GM19324 (cell line): ENCODE results near the gene CNTD1.
"Not testable (repeated sequence)": the region's sequence is repeated elsewhere in the genome, so short reads cannot be mapped to it uniquely, and the experiment has no call there.

Experiments
- ATAC-seq: cut with Tn5 transposase; IDR thresholded peaks from one replicate; pipeline ENCODE4 v1.9.1; 2021; ENCODE audit warnings: mild to moderate bottlenecking, moderate library complexity; ENCODE audit not compliant: unreplicated experiment, low FRiP score

Gene CNTD1, protein sequence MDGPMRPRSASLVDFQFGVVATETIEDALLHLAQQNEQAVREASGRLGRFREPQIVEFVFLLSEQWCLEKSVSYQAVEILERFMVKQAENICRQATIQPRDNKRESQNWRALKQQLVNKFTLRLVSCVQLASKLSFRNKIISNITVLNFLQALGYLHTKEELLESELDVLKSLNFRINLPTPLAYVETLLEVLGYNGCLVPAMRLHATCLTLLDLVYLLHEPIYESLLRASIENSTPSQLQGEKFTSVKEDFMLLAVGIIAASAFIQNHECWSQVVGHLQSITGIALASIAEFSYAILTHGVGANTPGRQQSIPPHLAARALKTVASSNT

DNA sequence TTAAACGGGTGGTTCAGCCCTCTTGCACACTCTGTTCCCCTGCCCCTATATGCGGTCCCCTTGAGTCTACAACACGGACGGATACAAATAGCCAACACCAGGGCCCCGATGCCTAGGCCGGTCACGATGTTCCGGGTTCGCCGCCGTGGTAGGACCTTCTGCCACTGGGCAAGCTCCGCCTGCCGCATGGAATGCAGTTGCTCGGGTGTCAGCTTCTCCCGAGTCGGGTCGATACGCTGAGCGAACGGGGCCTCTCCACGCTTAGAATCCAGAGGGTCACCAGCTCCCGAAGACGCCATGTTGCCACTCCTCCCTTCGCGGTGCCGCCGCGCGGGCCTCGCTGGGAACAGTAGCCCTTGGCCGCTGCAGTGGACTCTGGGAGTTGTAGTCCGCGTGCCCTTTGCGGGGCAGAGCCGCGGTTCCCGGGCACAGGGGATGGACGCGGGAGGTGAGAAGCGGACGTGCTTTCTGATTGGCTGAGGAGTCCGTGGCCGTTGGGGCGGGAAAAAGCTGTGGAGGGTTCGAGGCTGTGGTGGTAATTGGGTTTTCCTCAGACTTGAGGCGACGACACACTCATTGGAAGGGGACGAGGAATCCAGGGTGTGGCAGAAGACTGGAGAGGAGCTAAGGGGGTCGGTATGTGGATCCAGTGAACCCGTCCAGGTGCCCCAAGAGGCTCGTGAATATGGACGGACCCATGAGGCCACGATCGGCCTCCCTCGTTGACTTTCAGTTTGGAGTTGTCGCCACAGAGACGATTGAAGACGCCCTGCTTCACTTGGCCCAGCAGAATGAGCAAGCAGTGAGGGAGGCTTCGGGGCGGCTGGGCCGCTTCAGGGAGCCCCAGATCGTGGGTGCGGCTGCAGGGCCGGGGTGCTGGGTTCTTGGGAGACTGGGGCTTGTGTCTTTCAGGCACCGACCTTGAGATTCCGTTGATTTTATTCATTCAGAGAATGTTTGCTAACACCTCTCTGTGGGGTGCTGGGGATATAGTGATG, at the start of gene CNTD1, which contains the start of gene COA3:
TSS of gene CNTD1 (plus strand) at position 479 of the 998 bp plus-strand sequence. CDS start at position 686, 207 bp downstream.
TSS of gene COA3 (minus strand) at position 322 of the 998 bp plus-strand sequence. CDS start at position 299, 23 bp downstream.
- peak; percentile 77 for ATAC-seq

DNA sequence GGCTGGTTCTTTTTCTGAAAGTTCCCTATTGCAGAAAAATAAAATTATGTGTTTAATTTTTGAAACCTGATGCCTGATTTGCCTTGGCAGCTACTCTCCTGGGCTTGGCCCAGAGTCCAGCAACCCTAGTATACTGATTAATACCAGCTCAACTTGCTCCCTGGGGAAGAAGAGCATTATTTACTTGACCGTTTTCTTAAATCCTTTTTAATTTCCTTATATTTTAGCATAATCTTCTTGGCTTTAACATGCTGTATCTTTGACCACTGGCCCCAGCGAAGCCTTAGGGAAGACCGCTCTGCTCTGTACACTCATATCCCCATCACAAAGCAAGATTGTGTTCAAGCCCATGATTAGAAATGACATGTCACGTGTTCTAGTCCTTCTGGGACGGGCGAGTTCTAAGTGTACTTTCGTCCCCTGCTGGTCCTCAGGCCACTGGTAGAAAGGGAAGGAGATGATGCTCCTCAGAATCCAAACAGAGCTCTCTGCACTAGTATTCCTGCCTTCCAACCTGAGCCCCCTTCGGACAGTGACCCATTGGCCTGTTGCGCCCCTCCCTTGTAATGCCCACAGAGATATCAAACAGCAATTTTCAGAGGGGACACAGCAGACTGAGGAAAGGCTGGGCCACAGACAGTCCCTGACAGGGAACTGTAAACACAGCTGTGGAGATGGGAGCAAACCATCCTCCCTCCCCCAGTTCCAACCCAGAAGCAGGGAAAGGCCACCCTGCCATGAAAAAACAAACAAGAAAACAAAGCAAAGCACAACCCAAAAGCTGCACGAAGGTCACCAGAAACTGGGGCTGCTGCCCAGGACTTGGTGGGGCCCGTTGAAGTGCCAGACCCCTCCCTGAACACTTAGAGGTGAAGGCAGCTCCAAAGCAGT, 49.5 kb upstream of the CNTD1 start:
- no peak for ATAC-seq

DNA sequence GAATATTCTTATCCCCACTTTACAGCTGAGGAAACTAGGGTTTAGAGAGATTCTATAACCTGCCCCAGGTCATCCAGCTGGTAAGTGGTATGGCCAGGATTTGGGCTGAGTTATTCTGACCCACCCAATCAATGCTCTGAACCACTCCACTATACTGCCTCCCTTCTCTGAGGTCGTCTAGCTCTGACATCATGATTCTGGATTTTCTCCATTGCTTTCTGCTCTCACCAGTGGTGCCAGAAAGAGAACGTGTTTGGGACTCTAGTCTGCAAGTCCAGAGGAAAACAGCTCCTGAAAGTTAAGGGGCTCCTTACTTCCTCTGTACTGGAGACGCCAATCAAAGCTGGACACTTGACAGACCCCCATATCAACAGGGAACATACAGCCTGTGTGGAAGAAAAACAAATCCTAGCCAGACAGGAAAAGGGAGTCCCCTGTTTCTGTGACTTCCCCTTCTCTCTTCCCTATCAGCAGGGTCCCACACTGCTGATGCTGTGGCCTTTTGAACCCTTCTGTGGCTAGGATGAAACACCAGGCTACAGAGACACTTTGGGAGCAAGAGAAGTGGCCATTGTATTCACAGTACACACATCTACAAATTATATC, 47.8 kb upstream of the CNTD1 start:
- no peak for ATAC-seq

DNA sequence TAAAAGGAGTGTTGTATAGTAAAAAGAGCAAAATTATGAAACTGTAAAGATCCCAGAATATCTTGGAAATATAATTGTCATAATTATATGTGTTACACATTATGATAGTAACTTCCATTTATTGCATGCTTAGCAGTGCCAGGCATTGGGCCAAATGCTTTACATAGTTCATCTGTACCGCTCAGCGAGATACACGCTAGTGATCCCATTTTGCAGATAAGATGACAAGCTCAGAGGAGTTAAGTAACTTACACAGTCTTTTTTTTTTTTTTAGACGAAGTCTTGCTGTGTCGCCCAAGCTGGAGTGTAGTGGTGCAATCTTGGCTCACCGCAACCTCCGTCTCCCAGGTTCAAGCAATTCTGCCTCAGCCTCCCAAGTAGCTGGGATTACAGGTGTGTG, 47.0 kb upstream of the CNTD1 start:
- ATAC-seq = no peak

DNA sequence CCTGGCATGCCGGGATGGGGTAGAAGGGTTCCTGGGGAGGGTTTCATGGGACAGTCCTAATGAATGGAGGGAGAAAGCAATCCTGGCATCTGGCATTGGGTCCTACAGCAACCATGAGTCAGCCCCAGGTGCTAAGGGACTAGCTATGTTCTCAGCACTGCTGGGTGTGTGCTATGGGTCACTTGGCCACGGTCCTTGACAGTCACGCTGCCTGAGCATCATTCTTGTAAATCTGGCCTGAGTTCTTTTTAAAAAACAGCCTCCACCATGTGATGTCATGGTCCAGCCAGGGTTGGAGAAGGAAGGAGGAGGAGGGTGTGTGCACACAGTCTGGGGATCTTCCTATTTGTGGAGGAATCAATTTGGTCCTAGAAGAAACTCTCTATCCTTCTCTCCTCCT, 43.9 kb upstream of the CNTD1 start:
- no peak for ATAC-seq

DNA sequence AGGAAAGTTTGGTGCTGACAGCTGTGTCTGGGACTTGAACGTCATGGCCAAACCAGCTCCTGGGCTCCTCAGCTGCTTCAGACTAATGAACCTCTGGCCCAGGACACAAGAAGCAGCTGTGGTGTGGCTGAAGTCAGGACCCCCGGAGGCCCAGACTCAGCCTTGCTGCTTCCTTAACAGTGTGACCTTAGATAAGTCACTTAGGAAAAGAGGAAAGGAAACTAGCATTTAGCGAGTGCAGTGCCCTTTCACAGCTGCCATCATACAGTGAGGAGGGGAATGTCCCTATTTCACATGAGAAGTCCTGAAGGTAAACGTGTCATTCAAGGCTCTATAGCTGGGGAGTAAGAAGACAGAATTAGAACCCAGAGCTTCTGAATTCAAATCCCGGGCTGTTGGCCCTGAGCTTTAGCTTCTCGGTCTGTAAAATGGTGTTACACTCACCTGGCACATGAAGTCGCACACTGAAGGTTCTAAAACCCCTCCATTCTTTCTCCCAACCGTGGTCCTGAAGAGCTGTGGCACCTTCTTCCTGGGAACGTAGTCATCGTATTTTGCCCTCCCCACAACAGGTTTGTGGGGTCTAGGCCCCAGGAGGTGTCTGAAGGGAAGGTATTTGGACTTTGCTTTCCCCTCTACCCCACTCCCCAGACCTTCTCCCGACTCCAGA, 38.5 kb upstream of the CNTD1 start:
- ATAC-seq = no peak

DNA sequence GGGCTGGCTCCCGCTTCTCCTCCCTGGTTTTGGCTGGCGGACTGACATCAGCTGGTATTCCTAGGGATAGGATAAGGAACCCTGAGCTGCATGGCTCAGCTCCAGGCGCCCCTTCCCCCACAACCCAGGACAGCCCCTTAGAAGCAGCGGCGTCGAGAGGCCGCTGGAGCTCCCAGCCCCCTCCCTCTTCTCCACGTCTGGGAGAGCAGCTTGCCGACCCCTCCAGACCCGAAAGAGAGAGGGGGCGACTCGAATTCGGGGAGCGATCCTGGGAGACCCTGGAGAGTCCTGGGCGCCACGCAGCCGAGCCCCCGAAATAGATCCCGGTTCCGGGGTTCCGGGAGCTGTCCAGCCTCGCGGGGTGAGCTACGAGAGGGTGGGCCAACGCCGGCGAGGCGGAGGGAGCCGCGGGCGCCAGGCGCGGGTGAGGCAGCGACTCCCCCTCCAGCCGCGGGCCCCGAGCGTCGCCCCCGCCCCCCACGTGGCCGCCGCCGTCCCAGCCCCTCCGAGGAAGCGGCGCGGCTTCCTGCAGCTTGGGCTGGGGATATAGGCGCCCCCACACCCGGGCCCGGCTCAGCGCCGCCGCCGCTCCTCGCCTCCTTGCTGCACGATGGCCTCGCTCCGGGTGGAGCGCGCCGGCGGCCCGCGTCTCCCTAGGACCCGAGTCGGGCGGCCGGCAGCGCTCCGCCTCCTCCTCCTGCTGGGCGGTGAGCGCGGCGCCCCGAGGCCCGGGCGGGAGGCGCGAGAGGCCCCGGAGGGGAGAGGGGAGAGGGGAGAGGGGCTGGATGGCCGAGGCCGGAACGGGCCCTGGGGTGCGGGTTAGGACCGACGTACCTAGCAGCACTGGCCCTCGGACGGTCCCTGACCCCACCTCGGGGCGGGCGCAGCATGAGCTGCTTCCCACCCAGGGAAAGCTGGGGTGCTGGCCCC, 37.7 kb upstream of the CNTD1 start, which contains the start of gene RAMP2:
TSS of gene RAMP2 (plus strand) at position 576 of the 930 bp plus-strand sequence. CDS start at position 611, 35 bp downstream.
- no peak for ATAC-seq

DNA sequence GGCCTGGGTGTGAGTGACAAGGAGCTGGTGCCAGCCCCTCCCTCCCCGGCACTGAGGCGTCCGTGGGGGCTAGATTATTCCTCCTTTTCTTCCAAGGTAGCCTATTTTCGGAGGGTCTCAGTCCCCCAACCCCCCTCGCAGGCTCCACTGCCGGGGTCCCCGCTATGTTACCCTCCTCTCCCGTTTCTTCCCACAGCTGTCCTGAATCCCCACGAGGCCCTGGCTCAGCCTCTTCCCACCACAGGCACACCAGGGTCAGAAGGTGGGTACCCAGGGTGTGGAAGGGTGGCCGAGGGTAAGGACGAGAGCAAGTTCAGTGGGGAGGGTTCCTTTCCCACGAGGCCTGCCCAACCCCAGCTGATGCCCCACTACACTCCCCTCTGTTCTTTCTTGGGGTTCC, 37.0 kb upstream of the CNTD1 start:
- ATAC-seq = no peak

DNA sequence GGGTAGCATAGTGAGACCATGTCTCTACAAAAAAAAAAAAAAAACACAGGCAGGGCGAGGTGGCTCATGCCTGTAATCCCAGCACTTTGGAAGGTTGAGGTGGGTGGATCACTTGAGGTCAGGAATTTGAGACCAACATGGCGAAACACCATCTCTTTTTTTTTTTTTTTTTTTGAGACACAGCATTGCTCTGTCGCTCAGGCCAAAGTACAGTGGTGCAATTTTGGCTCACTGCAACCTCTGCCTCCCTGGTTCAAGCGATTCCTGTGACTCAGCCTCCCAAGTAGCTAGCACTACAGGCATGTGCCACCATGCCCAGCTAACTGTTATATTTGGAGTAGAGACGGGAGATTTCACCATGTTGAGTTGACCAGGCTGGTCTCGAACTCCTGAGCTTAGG, 32.5 kb upstream of the CNTD1 start:
- ATAC-seq = no peak

DNA sequence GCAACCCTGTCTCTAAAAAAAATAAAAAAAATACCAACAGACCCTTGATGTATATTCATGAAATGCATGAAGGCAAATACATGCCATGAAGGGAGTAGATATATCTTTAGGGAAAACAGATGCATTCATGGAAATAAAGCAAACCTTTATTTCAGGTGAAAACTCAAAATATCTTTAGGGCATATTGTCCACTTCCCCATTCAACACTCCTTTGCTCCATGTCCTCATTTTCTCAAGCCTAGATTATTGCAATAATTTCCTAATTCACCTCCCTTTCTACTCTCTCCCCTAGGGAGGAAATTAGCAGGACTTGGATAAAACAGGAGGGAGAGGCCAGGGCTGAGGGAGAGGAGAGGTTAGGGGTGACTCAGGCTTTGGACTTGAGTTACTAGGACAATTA, 31.1 kb upstream of the CNTD1 start:
- no peak for ATAC-seq

DNA sequence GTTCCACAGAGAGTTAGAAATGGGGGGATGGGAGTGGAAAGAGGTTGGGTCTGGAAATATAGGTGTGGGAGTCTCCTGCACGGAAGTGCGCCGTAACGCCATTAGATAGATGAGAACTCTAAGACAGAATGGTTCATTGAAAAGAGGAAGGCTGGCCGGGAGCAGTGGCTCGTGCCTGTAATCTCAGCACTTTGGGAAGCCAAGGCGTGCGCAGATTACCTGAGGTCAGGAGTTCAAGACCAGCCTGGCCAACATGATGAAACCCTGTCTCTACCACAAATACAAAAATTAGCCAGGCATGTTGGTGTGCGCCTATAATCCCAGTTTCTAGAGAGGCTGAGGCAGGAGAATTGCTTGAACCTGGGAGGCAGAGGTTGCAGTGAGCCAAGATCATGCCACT, 30.7 kb upstream of the CNTD1 start:
- ATAC-seq = not testable (repeated sequence)

DNA sequence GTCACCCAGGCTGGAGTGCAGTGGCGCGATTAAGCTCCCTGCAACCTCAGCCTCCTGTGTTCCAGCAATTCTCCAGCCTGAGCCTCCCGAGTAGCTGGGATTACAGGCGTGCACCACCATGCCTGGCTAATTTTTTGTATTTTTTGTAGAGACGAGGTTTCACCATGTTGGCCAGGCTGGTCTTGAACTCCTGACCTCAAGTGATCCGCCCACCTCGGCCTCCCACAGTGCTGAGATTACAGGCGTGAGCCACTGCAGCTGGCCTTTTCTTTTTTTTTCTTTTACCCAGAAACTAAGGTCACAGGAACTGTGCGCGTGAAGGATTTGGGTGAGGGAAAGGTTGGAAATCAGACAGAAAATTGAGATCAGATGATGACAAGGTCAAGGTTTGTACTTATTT, 28.7 kb upstream of the CNTD1 start:
- ATAC-seq = not testable (repeated sequence)

DNA sequence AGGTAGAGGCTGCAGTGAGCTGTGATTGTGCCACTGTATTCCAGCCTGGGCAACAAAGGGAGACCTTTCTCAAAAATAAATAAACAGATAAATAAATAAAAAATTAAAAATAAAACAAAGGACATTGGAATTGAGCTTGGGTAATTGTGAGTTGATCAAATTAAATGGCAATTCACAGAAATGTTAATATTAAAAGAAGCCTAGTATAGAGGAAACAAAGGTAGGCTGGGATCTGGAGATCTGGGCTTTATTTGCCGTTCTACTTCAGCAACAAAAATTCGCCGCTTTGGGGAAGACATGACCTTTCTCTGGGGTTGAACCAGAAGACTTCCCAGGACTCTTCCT, 25.7 kb upstream of the CNTD1 start:
- ATAC-seq = no peak

DNA sequence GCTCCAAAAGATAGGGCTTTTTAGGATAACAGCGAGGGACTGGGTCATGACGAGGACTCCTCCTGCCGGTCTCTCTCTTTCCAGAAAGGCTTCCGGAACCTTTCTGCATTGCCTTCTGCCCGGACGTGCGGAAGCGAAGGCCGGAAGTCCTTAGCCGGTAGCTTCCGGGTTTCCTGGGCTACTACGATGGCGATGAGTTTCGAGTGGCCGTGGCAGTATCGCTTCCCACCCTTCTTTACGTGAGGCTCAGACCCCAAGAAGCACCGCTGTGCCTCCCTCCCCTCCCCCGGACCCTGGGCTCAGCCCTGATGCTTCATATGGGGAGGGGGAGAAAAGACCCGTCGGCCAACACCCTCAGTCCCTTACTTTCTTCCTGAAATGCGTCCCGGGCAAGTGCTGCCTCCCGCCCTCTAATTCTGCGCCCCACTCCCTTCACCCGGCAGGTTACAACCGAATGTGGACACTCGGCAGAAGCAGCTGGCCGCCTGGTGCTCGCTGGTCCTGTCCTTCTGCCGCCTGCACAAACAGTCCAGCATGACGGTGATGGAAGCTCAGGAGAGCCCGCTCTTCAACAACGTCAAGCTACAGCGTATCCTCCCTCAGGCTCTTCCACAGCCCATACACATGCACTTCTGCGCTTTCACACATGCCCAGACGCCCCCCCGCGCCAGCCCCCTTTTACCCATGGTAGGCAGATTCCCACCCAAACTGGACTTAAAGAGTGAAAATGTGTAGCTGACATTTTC, 25.2 kb upstream of the CNTD1 start, which contains the start of gene VPS25:
TSS of gene VPS25 (plus strand) at position 160 of the 746 bp plus-strand sequence. CDS start at position 187, 27 bp downstream.
- no peak for ATAC-seq

DNA sequence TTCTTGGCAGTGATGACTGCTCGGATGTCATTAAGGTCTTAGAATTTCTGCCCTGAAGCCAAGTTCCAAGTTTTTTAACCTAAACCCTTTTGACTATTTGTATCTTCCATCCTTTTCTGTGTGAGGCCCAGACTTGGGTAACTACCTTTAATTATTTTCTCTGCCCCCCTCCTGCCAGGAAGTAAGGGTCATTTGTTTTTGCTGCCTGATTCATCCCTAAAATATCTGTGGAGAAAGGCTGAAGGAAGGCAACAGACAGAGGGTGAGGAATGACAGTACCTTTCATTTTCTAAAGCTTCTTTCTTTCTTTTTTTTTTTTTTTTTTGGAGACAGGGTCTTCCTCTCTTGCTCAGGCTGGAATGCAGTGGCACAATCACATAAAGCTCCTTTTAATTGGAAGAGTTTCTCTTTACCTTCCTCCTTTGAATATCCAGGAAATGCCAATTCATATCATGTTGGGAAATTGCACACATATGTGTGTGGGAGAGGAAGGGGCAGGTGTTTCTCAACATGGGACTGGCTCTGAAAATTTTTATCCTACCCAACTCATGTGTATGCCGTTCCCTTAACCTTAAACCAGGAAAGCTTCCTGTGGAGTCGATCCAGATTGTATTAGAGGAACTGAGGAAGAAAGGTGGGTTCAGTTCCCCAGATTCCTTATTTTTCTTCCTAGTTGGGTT, 24.5 kb upstream of the CNTD1 start:
- ATAC-seq = no peak

DNA sequence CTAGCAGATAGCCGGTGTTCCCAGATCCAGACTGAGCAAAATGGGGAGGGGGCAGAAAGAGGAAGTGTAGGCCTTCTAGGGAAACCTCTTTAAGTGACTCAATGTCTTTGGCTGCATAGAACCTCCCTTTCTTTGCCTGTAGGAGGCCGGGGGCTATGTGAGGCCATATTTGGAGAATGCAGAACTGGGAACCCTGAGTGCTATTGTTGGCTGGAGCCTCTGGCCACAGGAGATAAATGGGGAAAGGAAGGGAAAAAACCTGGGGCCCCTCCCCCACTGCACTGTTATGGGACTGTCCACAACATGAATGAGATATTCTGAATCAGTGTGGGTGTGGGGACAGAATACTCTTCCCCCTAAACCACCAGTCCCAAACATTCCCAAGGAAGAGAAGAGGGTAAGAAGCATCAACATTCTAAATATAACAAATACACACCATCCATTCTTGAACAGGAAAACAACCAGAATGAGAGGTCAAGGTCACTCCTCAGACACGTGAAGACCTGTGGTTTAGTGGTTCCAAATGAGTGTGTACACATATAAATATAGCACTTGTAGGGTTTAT, 23.0 kb upstream of the CNTD1 start:
- no peak for ATAC-seq

DNA sequence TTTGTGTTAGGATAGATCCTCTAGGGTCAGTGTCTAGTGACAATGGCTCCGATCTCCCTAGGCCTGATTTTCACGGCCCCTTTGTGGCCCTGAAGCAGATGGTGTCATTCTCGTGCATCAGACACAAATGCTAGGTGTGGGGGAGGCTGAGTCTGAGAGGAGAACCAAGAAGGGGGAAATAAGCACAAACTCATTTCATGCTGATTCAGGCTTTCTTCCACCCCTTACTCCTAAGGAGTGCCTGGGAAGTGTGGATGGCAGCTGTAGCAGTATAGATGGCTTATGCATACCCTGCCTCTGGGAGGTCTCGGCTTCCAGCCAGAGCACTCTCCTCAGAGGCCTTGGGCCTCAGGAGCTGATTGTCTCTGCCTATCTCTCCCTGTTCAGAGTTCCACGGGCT, 20.1 kb upstream of the CNTD1 start:
- no peak for ATAC-seq
